Panc1 (cell line): ENCODE measurements around the gene VEGFD. TPM values are rescaled to one million over a fixed set of nuclear protein-coding genes. Genes with fewer than 3 reads are reported as not detected.

ENCODE experiments used
- ATAC-seq: fragments of 200-7000 bp; cut with Tn5 transposase; 2 replicates; pipeline ENCODE4 v1.9.1; 2020; ENCODE audit warnings: mild to moderate bottlenecking, moderate library complexity
- BruUV-seq: library from RNA; stranded (reverse); fragments of 400-500 nt; replicated peaks from 2 replicates; lab custom pipeline; 2021; lab: Mats Ljungman, UMichigan
- CTCF ChIA-PET: fragments of 300-600 bp; sonication (Branson Sonifier 250); formaldehyde crosslinking; loops from one replicate; lab custom pipeline; 2022; ENCODE audit warnings: antibody characterized with exemption; lab: Charles Lee
- POLR2A ChIA-PET: fragments of 300-600 bp; sonication (Branson Sonifier 250); formaldehyde crosslinking; loops from one replicate; lab custom pipeline; 2022; ENCODE audit warnings: antibody characterized with exemption; lab: Charles Lee
- DNase-seq: peaks from one replicate; pipeline ENCODE4 v3.0.0-alpha.2; 2010; ENCODE audit warnings: low read depth, low spot score
- H3K27ac ChIP-seq: 2 replicates; pipeline ENCODE4 v1.5.1; 2011; ENCODE audit warnings: mild to moderate bottlenecking, low read length, inconsistent platforms
- H3K27me3 ChIP-seq: fragments of 200-500 bp; sonication (Bioruptor generic); 2 replicates; pipeline ENCODE4 v1.6.0; 2014; ENCODE audit warnings: low read length, inconsistent platforms; ENCODE audit not compliant: control insufficient read depth, insufficient read depth
- H3K36me3 ChIP-seq: fragments of 200-500 bp; sonication (Bioruptor generic); 2 replicates; pipeline ENCODE4 v1.5.1; 2014; ENCODE audit warnings: inconsistent platforms, mild to moderate bottlenecking, low read length, moderate library complexity; ENCODE audit not compliant: control insufficient read depth, insufficient read depth
- H3K4me1 ChIP-seq: 2 replicates; pipeline ENCODE4 v1.5.1; 2011; ENCODE audit warnings: inconsistent platforms, mild to moderate bottlenecking, low read length, moderate library complexity; ENCODE audit not compliant: control insufficient read depth, insufficient read depth
- H3K4me3 ChIP-seq, 2 experiments: 2 replicates each; pipeline ENCODE4 v1.5.1; 2011 to 2012; ENCODE audit warnings: low read depth in 2 of 2, low read length in 2 of 2, mild to moderate bottlenecking in 2 of 2, inconsistent platforms in 1 of 2, moderate library complexity in 1 of 2
- H3K9me3 ChIP-seq: fragments of 200-500 bp; sonication (Bioruptor generic); 2 replicates; pipeline ENCODE4 v1.5.1; 2014; ENCODE audit warnings: low read depth, mild to moderate bottlenecking, inconsistent platforms, low read length, moderate library complexity; ENCODE audit not compliant: control insufficient read depth, insufficient read depth
- POLR2AphosphoS5 ChIP-seq: IDR thresholded peaks from 2 replicates; pipeline ENCODE4 v1.6.1; 2012; ENCODE audit warnings: mild to moderate bottlenecking, low read depth, low read length, moderate library complexity
- REST ChIP-seq, 2 experiments: IDR thresholded peaks; 2 replicates each; pipeline ENCODE4 v1.6.1; 2011 to 2012; ENCODE audit warnings: low read depth in 2 of 2, control low read depth in 1 of 2, low read length in 1 of 2, mild to moderate bottlenecking in 1 of 2, moderate library complexity in 1 of 2; ENCODE audit not compliant: insufficient read depth in 1 of 2
- SIN3A ChIP-seq: IDR thresholded peaks from 2 replicates; pipeline ENCODE4 v1.6.1; 2012; ENCODE audit warnings: low read depth, mild to moderate bottlenecking, low read length, moderate library complexity, borderline replicate concordance; ENCODE audit not compliant: insufficient read depth
- TCF7L2 ChIP-seq: IDR thresholded peaks from 2 replicates; pipeline ENCODE4 v1.6.1; 2011; ENCODE audit warnings: mild to moderate bottlenecking, low read depth, low read length, inconsistent platforms
- in situ Hi-C: cut with HindIII; loops from 2 replicates; pipeline ENCODE4 v1.10.0; 2016; ENCODE audit warnings: low sequenced_read_pairs, low pct_unique_long_range_greater_than_20kb
- intact Hi-C: fragments of 100-400 bp; cut with micrococcal nuclease; formaldehyde crosslinking; loops from one replicate; pipeline ENCODE4 v1.10.0; 2022; ENCODE audit not compliant: unreplicated experiment
- total RNA-seq: library from RNA; stranded (reverse); gene quantifications from one replicate; pipeline ENCODE4 v1.2.1, GENCODE V29; 2021; ENCODE audit not compliant: unreplicated experiment
- TF ChIP-seq, protein P1 (sequence below): fragments of 450-650 bp; IDR thresholded peaks from 2 replicates; pipeline ENCODE4 v1.5.1; 2017; ENCODE audit warnings: mild to moderate bottlenecking

VEGFD gene
- total RNA-seq, 1 experiment from 2014 or later: not detected

- no peaks in the 10 kb centered on the region; the same call in 1 of the 2 replicates for H3K36me3 ChIP-seq
- ChIA-PET POLR2A (no interaction called here), CTCF (no interaction called here)
- no peaks in the 10 kb centered on the region for H3K27me3 ChIP-seq
- intact Hi-C loops (no loop called here), in situ Hi-C loops (no loop called here)
- H3K9me3 ChIP-seq: no peaks in the 10 kb centered on the region
- no peak overlapping the region for H3K27ac ChIP-seq
- no TSS peak for BruUV-seq
- DNase-seq: no peak
- ATAC-seq: peak; percentile 19; the same call in 1 of the 2 replicates
- H3K4me1 ChIP-seq: no peaks in the 10 kb centered on the region
- peak overlapping the region; percentile 63 for H3K4me3 ChIP-seq
- TF ChIP-seq TCF7L2 (no peak), POLR2AphosphoS5 (no peak)
- TF ChIP-seq, protein P1, sequence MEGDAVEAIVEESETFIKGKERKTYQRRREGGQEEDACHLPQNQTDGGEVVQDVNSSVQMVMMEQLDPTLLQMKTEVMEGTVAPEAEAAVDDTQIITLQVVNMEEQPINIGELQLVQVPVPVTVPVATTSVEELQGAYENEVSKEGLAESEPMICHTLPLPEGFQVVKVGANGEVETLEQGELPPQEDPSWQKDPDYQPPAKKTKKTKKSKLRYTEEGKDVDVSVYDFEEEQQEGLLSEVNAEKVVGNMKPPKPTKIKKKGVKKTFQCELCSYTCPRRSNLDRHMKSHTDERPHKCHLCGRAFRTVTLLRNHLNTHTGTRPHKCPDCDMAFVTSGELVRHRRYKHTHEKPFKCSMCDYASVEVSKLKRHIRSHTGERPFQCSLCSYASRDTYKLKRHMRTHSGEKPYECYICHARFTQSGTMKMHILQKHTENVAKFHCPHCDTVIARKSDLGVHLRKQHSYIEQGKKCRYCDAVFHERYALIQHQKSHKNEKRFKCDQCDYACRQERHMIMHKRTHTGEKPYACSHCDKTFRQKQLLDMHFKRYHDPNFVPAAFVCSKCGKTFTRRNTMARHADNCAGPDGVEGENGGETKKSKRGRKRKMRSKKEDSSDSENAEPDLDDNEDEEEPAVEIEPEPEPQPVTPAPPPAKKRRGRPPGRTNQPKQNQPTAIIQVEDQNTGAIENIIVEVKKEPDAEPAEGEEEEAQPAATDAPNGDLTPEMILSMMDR: no peak
Observed at GRCh38 chrX:15336023-15336413, 48.2 kb downstream of the VEGFD start.

GRCh38 chrX:15335135-15336022 lies 48.8 kb downstream of the VEGFD start, which contains the start of gene PIGA:
PIGA (minus strand) TSS chrX:15335523; CDS start chrX:15331930, 3,593 bp downstream.
- ChIA-PET POLR2A (no interaction called here), CTCF (no interaction called here)
- Histone ChIP-seq H3K27ac (peak within 1 kb of the TSS; percentile 66), H3K27me3 (no peaks in the 10 kb centered on the region), H3K4me3 (peak within 1 kb of the TSS; percentile 63 to 79), H3K36me3 (no peaks in the 10 kb centered on the region; the same call in 1 of the 2 replicates), H3K9me3 (no peaks in the 10 kb centered on the region), H3K4me1 (no peaks in the 10 kb centered on the region)
- BruUV-seq: no TSS peak
- TF ChIP-seq SIN3A (peak; percentile 68; the same call in 1 of the 2 replicates), TCF7L2 (no peak)
- DNase-seq (peak; percentile 64), ATAC-seq (peak; percentile 100)
- intact Hi-C loops (no loop called here), in situ Hi-C loops (no loop called here)

GRCh38 chrX:15334561-15334960 lies 49.7 kb downstream of the VEGFD start:
- TF ChIP-seq TCF7L2: no peak
- TF ChIP-seq, protein P1: no peak
- TF ChIP-seq POLR2AphosphoS5: no peak
- no peak for TF ChIP-seq REST (IDR thresholded peaks at IDR 0.05; ENCODE audit: insufficient read depth in 1 of 2, low read depth in 2 of 2, low read length in 1 of 2)
- no peak for TF ChIP-seq SIN3A
- no peaks in the 10 kb centered on the region for H3K4me1 ChIP-seq
- H3K27ac ChIP-seq: peak overlapping the region; percentile 66
- in situ Hi-C loops (no loop called here), intact Hi-C loops (no loop called here)
- H3K4me3 ChIP-seq: peak overlapping the region; percentile 63 to 79
- no peaks in the 10 kb centered on the region; the same call in 1 of the 2 replicates for H3K36me3 ChIP-seq
- H3K9me3 ChIP-seq: no peaks in the 10 kb centered on the region
- no TSS peak for BruUV-seq
- CTCF ChIA-PET: no interaction called here
- ATAC-seq (no peak), DNase-seq (no peak)
- POLR2A ChIA-PET: no interaction called here
- H3K27me3 ChIP-seq: no peaks in the 10 kb centered on the region
